Activated CD4-positive, alpha-beta T cell treated with anti-CD3 and anti-CD28 coated beads, Interleukin-2, amount 10 ng/mL, durations not matched to agents 7 days and 5 days (primary cell): ENCODE results near the gene C17orf75. TPM values are rescaled to one million over a fixed set of nuclear protein-coding genes. Genes with fewer than 3 reads are reported as not detected.
"Not testable (repeated sequence)": the region's sequence is repeated elsewhere in the genome, so short reads cannot be mapped to it uniquely, and the experiment has no call there.

Source experiments
- CTCF ChIA-PET: fragments of 350-600 bp; sonication (Branson Sonifier 250); formaldehyde crosslinking; loops from one replicate; lab custom pipeline; 2021; ENCODE audit warnings: antibody characterized with exemption; lab: Charles Lee
- POLR2A ChIA-PET: fragments of 350-600 bp; sonication (Branson Sonifier 250); formaldehyde crosslinking; loops from one replicate; lab custom pipeline; 2021; ENCODE audit warnings: antibody characterized with exemption; lab: Charles Lee
- DNase-seq: peaks from one replicate; pipeline ENCODE4 v3.0.0-alpha.2; 2020
- H3K27ac Mint-ChIP-seq: one replicate; pipeline ENCODE4 v1.8.0; 2021; ENCODE audit warnings: mild to moderate bottlenecking, moderate library complexity, mixed read lengths
- H3K27me3 Mint-ChIP-seq: one replicate; pipeline ENCODE4 v1.8.0; 2021; ENCODE audit warnings: mixed read lengths
- H3K36me3 Mint-ChIP-seq: one replicate; pipeline ENCODE4 v1.8.0; 2021; ENCODE audit warnings: low read depth, mixed read lengths
- H3K4me1 Mint-ChIP-seq: one replicate; pipeline ENCODE4 v1.8.0; 2021; ENCODE audit warnings: mixed read lengths
- H3K4me3 Mint-ChIP-seq: one replicate; pipeline ENCODE4 v1.8.0; 2021; ENCODE audit warnings: mild to moderate bottlenecking, moderate library complexity, mixed read lengths
- H3K9me3 Mint-ChIP-seq: one replicate; pipeline ENCODE4 v1.8.0; 2021; ENCODE audit warnings: mixed read lengths
- total RNA-seq, 2 experiments: library from RNA; stranded (reverse); gene quantifications; one replicate each; pipeline ENCODE4 v1.2.3, GENCODE V29; 2021

C17orf75 gene
- total RNA-seq, 2 experiments from 2014 or later: 25.8 to 27.7 TPM

DNA sequence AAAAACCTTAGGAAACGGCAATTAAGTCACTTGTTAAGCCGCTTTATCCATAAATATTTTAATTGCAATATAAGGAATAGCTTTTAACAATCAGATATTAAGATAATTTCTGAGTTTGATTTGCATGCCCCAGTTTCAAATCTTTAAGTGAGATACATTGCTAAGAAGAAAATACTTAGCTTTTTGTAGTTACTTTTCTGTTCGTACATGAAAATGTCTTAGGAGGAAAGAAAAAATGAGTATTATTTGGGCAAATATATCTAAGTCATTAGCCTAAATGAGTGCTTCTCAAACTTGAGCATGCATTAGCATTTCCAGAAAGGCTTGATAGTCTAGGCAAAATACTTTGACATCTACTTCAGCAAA is 14.4 kb upstream of the C17orf75 start:
- Mint-ChIP-seq H3K9me3 (no peaks in the 10 kb centered on the region), H3K27ac (peak overlapping the region; percentile 41), H3K36me3 (peaks cover 68% of the 10 kb centered on the region), H3K4me3 (no peak overlapping the region), H3K4me1 (peaks cover 60% of the 10 kb centered on the region), H3K27me3 (no peaks in the 10 kb centered on the region)
- POLR2A ChIA-PET: no interaction called here
- CTCF ChIA-PET: no interaction called here
- no peak for DNase-seq

DNA sequence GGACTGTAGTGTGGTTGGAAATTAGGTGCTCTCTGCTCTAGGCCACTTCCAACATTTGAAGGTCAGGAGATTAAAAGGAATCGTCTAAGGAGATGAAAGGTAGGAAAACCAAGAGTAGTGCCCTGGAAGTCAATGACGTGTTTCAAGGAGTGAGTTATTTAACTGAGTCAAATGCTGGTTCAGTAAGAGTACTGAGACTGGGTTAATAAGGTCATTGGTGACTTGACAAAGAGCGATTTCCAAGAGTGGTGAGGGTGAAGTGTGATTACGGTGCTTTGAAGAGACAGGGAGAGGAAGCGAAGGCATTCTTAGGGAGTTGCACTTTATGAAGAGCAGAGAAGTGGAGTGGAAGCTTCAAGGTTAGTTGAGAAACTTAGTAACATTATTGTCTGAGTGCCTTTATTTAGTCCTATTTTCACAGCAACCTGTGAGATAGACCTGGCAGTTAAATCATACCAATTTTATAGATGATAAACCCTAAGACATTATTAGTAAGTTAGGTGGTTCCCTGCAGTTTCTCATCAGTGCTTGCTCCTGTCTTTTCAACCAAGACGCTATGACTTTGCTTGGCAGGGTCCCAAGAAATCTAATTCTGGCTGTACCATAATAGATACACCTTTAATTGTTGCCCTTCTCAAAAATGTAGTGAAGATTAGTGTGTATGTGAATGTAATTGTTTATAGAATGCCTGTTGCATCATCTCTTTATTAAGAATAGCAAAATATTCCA is 13.8 kb upstream of the C17orf75 start:
- peaks cover 64% of the 10 kb centered on the region for H3K36me3 Mint-ChIP-seq
- POLR2A ChIA-PET: no interaction called here

DNA sequence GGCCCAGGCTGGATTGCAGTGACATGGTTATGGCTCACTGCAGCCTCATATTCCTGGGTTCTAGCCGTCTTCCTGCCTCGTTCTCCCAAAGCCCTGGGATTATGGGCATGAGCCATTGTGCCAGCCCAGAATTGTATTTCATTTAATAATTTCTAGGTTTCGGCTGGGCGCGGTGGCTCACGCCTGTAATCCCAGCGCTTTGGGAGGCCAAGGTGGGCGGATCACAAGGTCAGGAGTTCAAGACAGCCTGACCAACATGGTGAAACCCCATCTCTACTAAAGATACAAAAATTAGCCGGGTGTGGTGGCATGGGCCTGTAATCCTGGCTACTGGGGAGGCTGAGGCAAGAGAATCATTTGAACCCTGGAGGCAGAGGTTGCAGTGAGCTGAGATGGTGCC is 10.8 kb upstream of the C17orf75 start:
- H3K27ac Mint-ChIP-seq, DNase-seq, H3K9me3 Mint-ChIP-seq, H3K27me3 Mint-ChIP-seq, POLR2A ChIA-PET: not testable (repeated sequence)
- Mint-ChIP-seq H3K4me1 (peaks cover 54% of the 10 kb centered on the region), H3K4me3 (peak overlapping the region; percentile 99), H3K36me3 (peaks cover 62% of the 10 kb centered on the region)
- CTCF ChIA-PET: interaction anchor here (1.4 kb wide), 1 partner anchor 91 kb away, joined by 4 read pairs; the partner anchor contains the start of gene PSMD11

More for the DNA sequence above, 13.8 kb upstream of the C17orf75 start:
- CTCF ChIA-PET: no interaction called here
- H3K27me3 Mint-ChIP-seq: no peaks in the 10 kb centered on the region
- no peak for DNase-seq
- H3K27ac Mint-ChIP-seq: peak overlapping the region; percentile 27
- no peaks in the 10 kb centered on the region for H3K9me3 Mint-ChIP-seq
- peak overlapping the region; percentile 27 for H3K4me3 Mint-ChIP-seq
- H3K4me1 Mint-ChIP-seq: peaks cover 58% of the 10 kb centered on the region

DNA sequence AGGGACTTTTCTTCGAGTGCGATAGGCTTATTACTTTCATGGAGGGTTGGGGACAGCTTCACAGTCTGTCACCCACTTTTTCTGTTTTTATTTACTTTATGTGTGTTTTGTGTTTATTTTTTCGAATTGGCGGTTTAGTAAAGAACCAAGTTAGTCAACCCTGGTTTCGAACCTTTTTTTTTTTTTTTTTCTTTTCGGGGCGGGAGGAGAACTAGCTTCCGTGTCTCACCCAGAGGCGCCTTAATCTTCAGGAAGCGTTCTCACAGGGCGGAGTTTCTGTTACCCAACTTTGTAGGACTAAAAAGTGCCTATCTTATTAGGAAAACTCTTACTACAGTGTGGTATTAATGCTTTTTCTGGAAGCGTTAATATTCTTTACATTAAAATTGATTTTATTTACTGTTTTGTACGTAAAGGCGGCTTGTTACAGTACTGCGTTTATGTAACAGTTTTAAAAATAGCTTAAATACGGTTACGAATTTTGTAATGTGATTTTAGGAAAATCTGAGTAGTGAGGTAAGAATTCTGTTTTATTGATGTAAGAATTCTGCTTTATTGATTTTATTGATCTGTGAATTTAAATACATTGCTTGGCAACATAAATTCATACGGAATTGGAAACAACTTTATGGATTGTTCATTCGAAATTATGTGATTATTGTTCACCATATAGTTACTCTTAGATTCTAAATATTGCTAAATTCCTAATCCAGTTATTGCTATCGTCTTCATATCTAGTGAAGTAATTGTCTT is 8.9 kb upstream of the C17orf75 start:
- Mint-ChIP-seq H3K4me1 (peaks cover 44% of the 10 kb centered on the region), H3K27me3 (no peaks in the 10 kb centered on the region), H3K4me3 (peak overlapping the region; percentile 99), H3K27ac (peak overlapping the region; percentile 100), H3K9me3 (no peaks in the 10 kb centered on the region), H3K36me3 (peaks cover 54% of the 10 kb centered on the region)
- peak; percentile 66 for DNase-seq
- POLR2A ChIA-PET: interaction anchor here (0.8 kb wide), 1 partner anchor 10 kb away, joined by 3 read pairs; no protein-coding TSS in a partner anchor
- CTCF ChIA-PET: interaction anchor here (0.6 to 1.4 kb wide), 6 partner anchors 14 to 1742 kb away, joined by 3 to 5 read pairs (median 3); partner anchors contain the start of gene PSMD11

DNA sequence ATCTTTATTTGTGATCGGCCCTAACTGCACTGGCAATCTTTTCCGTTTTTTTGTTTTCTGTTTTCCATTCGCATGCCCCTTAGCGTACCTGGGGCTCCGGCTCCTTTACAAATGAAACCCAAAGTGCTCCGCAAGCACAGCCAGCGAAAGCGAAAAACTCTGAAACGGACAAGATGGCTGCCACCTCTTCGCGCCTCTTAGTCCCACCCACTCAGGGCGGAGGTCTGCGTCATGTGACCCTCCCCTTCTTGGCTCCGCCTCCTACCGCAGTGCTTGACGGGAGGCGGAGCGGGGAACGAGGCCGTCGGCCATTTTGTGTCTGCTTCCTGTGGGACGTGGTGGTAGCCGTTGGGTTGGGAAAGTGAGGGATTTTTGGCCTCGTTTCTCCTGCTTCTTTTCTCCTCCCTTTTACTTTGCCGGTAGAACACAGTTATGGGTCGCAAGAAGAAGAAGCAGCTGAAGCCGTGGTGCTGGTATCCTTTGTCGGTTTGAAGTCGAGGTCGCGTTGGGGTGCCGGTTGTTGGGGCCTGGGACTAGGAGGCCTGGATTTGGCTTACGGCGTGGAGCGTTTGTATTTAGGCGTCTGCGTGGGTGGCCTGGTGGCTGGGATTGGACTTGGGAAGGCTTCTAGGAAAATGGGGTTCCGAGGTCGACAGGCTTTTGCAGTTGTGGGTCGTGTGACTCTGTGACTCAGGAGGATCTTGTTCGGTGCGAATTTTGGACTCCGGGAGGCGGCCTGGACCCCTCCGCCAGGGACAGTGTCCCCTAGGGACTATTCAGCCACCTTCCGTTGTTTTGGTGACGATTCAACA is 8.1 kb upstream of the C17orf75 start, which contains the start of gene ZNF207:
Gene ZNF207 (plus strand): TSS at position 304 of the 812 bp plus-strand sequence. CDS start 129 bp downstream, at position 433.
- Mint-ChIP-seq H3K4me1 (peaks cover 37% of the 10 kb centered on the region), H3K27ac (peak within 1 kb of the TSS; percentile 100), H3K36me3 (peaks cover 46% of the 10 kb centered on the region), H3K27me3 (no peaks in the 10 kb centered on the region), H3K4me3 (peak within 1 kb of the TSS; percentile 99), H3K9me3 (no peaks in the 10 kb centered on the region)
- CTCF ChIA-PET: interaction anchor here (0.6 to 1.4 kb wide), 4 partner anchors 18 to 94 kb away, joined by 3 to 5 read pairs (median 3); partner anchors contain the start of gene PSMD11
- peak; percentile 97 for DNase-seq
- POLR2A ChIA-PET: no interaction called here

DNA sequence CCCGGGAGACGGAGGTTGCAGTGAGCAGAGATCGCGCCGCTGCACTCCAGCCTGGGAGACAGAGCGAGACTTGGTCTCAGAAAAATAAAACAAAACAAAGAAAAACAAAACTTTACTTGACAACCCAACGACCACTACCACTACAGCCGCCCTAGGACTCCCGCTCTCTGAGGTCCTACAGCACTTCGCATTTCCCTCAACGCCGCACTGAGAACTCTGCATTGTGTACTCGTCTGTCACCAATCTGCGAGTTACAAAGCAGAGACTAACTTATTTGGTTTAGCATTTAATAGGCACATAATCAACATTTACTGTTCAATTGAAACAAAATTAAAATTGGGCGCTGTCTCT is 7.5 kb upstream of the C17orf75 start:
- peak overlapping the region; percentile 99 for H3K4me3 Mint-ChIP-seq
- H3K27ac Mint-ChIP-seq: peak overlapping the region; percentile 100
- no peaks in the 10 kb centered on the region for H3K27me3 Mint-ChIP-seq
- peak; percentile 25 for DNase-seq
- peaks cover 31% of the 10 kb centered on the region for H3K4me1 Mint-ChIP-seq
- ChIA-PET POLR2A (no interaction called here), CTCF (interaction anchor here (0.6 kb wide), 1 partner anchor 19 kb away, joined by 3 read pairs; no protein-coding TSS in a partner anchor)
- no peaks in the 10 kb centered on the region for H3K9me3 Mint-ChIP-seq
- H3K36me3 Mint-ChIP-seq: peaks cover 40% of the 10 kb centered on the region

DNA sequence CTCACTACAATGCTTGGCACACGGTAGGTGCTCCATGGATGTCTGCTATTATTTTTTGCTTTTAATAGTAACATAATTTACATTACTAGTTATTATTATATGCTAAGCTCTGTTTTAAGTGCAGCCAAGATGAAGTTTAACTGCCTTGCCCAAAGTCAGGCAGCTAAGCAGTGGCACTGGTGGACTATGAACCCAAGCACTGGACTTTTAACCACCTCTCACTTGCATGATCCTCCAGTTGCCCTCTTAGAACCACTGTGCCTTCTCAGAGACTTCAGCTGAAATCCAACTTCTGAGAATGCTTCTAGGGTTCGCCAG is 6.5 kb upstream of the C17orf75 start:
- no peak for DNase-seq
- no peaks in the 10 kb centered on the region for H3K9me3 Mint-ChIP-seq

DNA sequence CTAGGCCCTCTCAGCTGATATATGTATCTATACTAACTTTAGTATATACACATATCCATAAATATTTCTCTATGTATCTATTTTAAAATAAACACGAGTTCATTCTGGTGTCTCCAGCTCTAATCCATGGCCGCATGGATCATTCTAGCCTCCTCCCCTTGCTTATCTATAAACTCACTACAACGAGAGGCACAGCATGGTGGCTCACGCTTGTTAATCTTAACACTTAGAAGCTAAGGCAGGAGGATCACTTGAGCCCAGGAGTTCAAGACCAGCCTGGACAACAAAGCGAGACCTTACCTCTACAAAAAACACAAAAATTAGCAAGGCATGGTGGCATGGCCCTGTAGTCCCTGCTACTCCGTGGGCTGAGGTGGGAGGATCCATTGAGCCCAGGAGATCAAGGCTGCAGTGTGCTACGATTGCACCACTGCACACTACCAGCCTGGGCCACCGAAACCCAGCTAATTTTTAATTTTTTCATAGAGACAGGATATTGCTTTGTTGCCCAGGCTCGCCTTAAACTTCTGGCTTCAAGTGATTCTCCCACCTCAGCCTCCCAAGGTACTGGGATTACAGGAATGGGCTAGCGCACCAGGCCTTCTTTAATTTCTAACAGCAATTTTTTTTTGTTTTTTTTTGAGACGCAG is 4.1 kb upstream of the C17orf75 start:
- ChIA-PET CTCF (interaction anchor here (0.6 to 1.3 kb wide), 2 partner anchors 87 to 98 kb away, joined by 3 to 4 read pairs; partner anchors contain the start of gene PSMD11), POLR2A (no interaction called here)
- H3K36me3 Mint-ChIP-seq: peaks cover 14% of the 10 kb centered on the region
- peaks cover 30% of the 10 kb centered on the region for H3K4me1 Mint-ChIP-seq
- no peak overlapping the region for H3K27ac Mint-ChIP-seq
- no peak for DNase-seq
- H3K27me3 Mint-ChIP-seq: no peaks in the 10 kb centered on the region
- no peaks in the 10 kb centered on the region for H3K9me3 Mint-ChIP-seq
- H3K4me3 Mint-ChIP-seq: no peak overlapping the region

More for the DNA sequence above, 6.5 kb upstream of the C17orf75 start:
- Mint-ChIP-seq H3K4me3 (peak overlapping the region; percentile 60), H3K36me3 (peaks cover 32% of the 10 kb centered on the region), H3K27me3 (no peaks in the 10 kb centered on the region), H3K4me1 (peaks cover 27% of the 10 kb centered on the region), H3K27ac (peak overlapping the region; percentile 100)
- ChIA-PET POLR2A (no interaction called here), CTCF (interaction anchor here (0.7 to 1.0 kb wide), 3 partner anchors 16 to 28 kb away, joined by 3 to 4 read pairs (median 4); no protein-coding TSS in a partner anchor)

DNA sequence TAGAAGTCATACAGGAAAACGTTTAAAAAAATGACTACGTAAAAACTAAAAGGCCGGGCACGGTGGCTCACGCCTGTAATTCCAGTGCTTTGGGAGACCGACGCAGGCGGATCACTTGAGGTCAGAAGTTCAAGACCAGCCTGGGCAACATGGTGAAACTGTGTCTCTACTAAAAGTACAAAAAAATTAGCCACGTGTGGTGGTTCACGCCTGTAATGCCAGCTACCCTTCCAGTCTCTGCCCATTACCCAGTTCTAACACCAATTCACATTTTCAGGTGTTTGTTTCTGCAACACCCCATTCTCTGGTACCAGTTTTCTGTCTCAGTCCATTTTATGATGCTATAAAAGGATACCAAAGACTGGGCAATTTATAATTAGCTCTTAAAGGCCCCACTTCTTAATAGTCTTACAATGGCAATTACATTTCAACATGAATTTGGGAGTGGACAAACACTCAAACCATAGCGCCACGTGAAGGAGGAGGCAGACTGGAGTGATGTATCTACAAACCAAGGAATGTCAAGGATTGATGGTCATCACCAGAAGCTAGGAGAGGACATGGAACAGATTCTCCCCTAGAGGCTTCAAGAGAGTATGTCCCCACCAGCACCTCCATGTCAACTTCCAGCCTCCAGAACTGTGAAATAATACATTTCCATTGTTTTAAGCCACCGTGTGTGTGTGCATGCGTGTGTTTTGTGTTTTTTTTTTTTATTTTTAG is 791 bp upstream of the C17orf75 start:
- Mint-ChIP-seq H3K27me3 (no peaks in the 10 kb centered on the region), H3K4me3 (peak overlapping the region; percentile 88), H3K36me3 (peaks cover 19% of the 10 kb centered on the region), H3K9me3 (no peaks in the 10 kb centered on the region), H3K4me1 (peaks cover 34% of the 10 kb centered on the region), H3K27ac (peak overlapping the region; percentile 91)
- ChIA-PET CTCF (interaction anchor here (0.8 to 1.4 kb wide), 3 partner anchors 11 to 19 kb away, joined by 3 to 4 read pairs (median 4); no protein-coding TSS in a partner anchor), POLR2A (no interaction called here)
- DNase-seq: no peak

DNA sequence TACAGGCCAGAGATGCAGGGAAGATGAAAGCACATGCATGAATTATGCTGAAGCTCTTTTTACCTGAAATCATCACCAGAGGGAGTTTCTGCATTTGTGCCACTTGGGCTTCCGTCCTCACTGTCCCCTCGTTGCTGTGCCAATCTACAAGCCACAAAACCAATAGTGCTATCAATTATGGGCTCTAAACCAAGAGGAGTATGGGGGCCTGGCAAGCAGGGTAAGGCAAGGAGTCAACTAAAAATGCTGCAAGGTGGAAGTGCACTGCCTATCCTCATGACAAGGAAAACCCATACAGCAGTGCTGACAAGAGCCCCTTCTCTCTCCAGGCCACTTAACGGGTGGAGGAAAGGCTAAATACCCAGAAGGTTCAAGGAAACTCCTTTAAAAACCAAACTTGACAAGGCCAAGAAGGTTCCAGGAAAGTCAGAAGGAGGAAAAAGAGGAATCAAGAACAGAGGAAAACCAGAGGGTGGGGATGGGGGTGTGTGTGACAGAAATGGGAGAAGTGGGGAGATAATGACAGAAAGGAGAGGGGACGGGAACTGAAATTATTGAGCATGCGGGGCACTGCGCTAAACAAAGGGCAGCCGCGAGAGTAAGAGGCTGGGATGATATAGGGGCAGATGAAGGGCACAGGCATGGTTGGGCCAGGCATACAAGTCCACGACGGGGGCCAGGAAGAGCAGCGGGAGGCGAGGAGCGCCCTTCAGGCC is 674 bp downstream of the C17orf75 start:
- Mint-ChIP-seq H3K9me3 (no peaks in the 10 kb centered on the region), H3K4me1 (peaks cover 35% of the 10 kb centered on the region), H3K36me3 (peaks cover 25% of the 10 kb centered on the region), H3K4me3 (peak overlapping the region; percentile 88), H3K27me3 (no peaks in the 10 kb centered on the region), H3K27ac (peak overlapping the region; percentile 91)
- CTCF ChIA-PET: interaction anchor here (0.7 to 2.7 kb wide), 9 partner anchors 10 to 404 kb away, joined by 3 to 10 read pairs (median 4); no protein-coding TSS in a partner anchor
- POLR2A ChIA-PET: interaction anchor here (0.6 to 0.7 kb wide), 3 partner anchors 10 to 12 kb away, joined by 3 to 4 read pairs (median 3); no protein-coding TSS in a partner anchor
- peak; percentile 76 for DNase-seq

DNA sequence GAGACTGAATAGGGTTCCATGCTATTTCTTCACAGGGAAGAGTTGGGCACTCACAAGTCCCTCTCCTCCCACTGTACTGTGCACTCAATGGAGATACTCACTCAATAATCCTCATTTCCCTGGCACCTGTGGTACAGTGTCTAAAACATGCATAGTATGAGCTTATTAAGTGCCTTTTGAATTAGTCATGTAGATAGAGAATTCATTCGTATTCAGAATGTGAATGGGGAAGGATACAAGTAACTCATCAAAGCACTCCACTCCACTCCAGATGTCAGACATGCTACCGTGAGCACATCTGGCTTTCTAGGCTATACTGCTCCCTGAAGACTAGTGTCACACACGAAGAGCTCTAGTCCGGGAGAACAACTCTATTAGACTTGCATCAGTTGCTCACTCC is 6.3 kb downstream of the C17orf75 start:
- no peak overlapping the region for H3K4me3 Mint-ChIP-seq
- ChIA-PET POLR2A (no interaction called here), CTCF (interaction anchor here (1.2 kb wide), 2 partner anchors 11 to 16 kb away, joined by 3 read pairs; no protein-coding TSS in a partner anchor)
- peaks cover 39% of the 10 kb centered on the region for H3K4me1 Mint-ChIP-seq
- peaks cover 62% of the 10 kb centered on the region for H3K36me3 Mint-ChIP-seq
- peaks cover 2% of the 10 kb centered on the region for H3K9me3 Mint-ChIP-seq
- no peaks in the 10 kb centered on the region for H3K27me3 Mint-ChIP-seq
- H3K27ac Mint-ChIP-seq: no peak overlapping the region
- no peak for DNase-seq
